Middle frontal gyrus (tissue), 1 donor: ENCODE data around the gene SLC16A1.
"Not testable (repeated sequence)": the region's sequence is repeated elsewhere in the genome, so short reads cannot be mapped to it uniquely, and the experiment has no call there.

Experiments used
- DNase-seq: peaks from one replicate; pipeline ENCODE4 v3.0.0-alpha.2; 2015; ENCODE audit warnings: low spot score; ENCODE audit errors: extremely low spot score

Gene SLC16A1

GRCh38 chr1:112955773-112956543, at the start of gene SLC16A1:
SLC16A1 (minus strand) TSS chr1:112956196; CDS start chr1:112929308, 26,888 bp downstream.
- DNase-seq = peak; percentile 78

- no peak for DNase-seq
Measured at GRCh38 chr1:113003751-113004690, 48.0 kb upstream of the SLC16A1 start.

- DNase-seq = no peak
Measured at GRCh38 chr1:113002297-113002696, 46.3 kb upstream of the SLC16A1 start.

GRCh38 chr1:112998592-112999235, 42.7 kb upstream of the SLC16A1 start:
- DNase-seq = peak; percentile 31

- DNase-seq = no peak
Measured at GRCh38 chr1:112997781-112998180, 41.8 kb upstream of the SLC16A1 start.

GRCh38 chr1:112995890-112996289, 39.9 kb upstream of the SLC16A1 start:
- DNase-seq = no peak

GRCh38 chr1:112995021-112995420, 39.0 kb upstream of the SLC16A1 start:
- not testable (repeated sequence) for DNase-seq

- no peak for DNase-seq
Measured at GRCh38 chr1:112992780-112993179, 36.8 kb upstream of the SLC16A1 start.

- DNase-seq = no peak
Measured at GRCh38 chr1:112991402-112992120, 35.6 kb upstream of the SLC16A1 start.

GRCh38 chr1:112990271-112990670, 34.3 kb upstream of the SLC16A1 start:
- DNase-seq = no peak

GRCh38 chr1:112988367-112988766, 32.4 kb upstream of the SLC16A1 start:
- DNase-seq = no peak

GRCh38 chr1:112985123-112985522, 29.1 kb upstream of the SLC16A1 start:
- no peak for DNase-seq

- DNase-seq = no peak
Measured at GRCh38 chr1:112983537-112984131, 27.6 kb upstream of the SLC16A1 start.

GRCh38 chr1:112982853-112983536, 27.0 kb upstream of the SLC16A1 start:
- DNase-seq = no peak

GRCh38 chr1:112982328-112982727, 26.3 kb upstream of the SLC16A1 start:
- DNase-seq = no peak

GRCh38 chr1:112981834-112982233, 25.8 kb upstream of the SLC16A1 start:
- not testable (repeated sequence) for DNase-seq

- DNase-seq = no peak
Measured at GRCh38 chr1:112981426-112981825, 25.4 kb upstream of the SLC16A1 start.

GRCh38 chr1:112975336-112975735, 19.3 kb upstream of the SLC16A1 start:
- DNase-seq = no peak

GRCh38 chr1:112974646-112975045, 18.6 kb upstream of the SLC16A1 start:
- no peak for DNase-seq

GRCh38 chr1:112973788-112974187, 17.8 kb upstream of the SLC16A1 start:
- no peak for DNase-seq
